CD4-positive, alpha-beta T cell treated with Interferon gamma for 1 hour (primary cell): ENCODE data around the gene DSTYK.
A peak's percentile ranks its signal among the peaks of the same experiment; 100 is the strongest.
"Not testable (repeated sequence)": the region's sequence is repeated elsewhere in the genome, so short reads cannot be mapped to it uniquely, and the experiment has no call there.

Experiments
- DNase-seq: peaks from one replicate; pipeline ENCODE4 v3.0.0-alpha.2; 2020

Gene DSTYK

DNA sequence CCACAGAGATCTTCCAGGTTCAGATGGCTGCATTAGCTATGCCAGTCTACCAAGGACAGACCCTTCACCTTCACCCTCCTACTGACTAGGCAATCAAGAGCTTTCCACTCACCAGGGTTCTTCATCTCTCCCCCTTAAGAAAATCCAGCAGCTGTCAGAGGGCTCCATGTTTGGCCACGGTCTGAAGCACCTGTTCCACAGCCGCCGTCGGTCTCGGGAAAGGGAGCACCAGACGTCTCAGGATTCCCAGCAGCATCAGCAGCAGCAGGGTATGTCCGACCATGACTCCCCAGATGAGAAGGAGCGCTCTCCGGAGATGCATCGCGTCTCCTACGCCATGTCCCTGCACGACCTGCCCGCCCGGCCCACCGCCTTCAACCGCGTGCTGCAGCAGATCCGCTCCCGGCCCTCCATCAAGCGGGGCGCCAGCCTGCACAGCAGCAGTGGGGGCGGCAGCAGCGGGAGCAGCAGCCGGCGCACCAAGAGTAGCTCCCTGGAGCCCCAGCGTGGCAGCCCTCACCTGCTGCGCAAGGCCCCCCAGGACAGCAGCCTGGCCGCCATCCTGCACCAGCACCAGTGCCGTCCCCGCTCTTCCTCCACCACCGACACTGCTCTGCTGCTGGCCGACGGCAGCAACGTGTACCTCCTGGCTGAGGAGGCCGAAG is 30.0 kb upstream of the DSTYK start:
- no peak for DNase-seq

GRCh38 chr1:205240569-205240968 is 29.1 kb upstream of the DSTYK start:
- DNase-seq = no peak

DNA sequence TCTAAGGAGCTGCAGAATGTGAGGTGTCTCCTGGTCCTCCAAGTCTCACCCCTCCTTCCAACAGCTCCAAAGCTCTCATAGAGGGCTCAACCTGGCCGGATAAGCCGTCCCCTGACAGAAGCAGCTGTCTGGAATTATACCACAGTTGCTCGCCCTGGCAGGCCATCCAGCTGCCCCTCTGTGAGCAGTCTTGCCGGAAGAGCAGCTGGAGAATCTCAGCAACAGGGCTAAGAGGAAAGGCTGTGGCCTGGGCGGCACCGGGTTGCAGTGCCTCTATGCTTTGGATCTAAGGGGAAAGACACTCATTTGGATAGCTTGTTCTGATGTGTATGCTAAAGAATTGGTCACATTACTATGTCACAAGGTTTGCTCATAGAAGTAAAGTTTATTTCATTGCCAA is 28.6 kb upstream of the DSTYK start:
- no peak for DNase-seq

DNA sequence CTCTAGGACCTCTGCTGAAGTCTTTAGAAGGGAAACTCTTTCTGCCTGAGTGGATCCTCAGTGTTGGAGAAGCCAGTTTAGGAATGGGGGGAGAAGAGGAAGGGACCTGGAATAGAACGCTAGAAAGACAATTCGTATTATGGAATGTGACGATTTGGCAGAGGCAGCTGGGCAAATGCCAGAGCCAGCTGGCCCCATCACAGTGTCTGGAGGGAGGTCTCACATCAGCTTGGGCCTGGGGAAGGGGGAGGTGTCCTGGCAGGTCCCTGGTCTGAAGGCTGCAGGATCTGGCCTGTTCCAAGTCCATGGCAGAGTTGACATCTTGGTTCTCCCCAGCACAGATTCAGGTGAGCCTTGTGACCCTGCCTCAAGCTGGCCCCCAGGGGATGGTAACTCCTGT is 27.6 kb upstream of the DSTYK start:
- DNase-seq = no peak

- DNase-seq = no peak
These were observed 26.3 kb upstream of the DSTYK start for GRCh38 chr1:205237526-205238484.

- DNase-seq = no peak
These were observed 25.5 kb upstream of the DSTYK start for GRCh38 chr1:205236951-205237475.

GRCh38 chr1:205236526-205236925 is 25.0 kb upstream of the DSTYK start:
- no peak for DNase-seq

DNA sequence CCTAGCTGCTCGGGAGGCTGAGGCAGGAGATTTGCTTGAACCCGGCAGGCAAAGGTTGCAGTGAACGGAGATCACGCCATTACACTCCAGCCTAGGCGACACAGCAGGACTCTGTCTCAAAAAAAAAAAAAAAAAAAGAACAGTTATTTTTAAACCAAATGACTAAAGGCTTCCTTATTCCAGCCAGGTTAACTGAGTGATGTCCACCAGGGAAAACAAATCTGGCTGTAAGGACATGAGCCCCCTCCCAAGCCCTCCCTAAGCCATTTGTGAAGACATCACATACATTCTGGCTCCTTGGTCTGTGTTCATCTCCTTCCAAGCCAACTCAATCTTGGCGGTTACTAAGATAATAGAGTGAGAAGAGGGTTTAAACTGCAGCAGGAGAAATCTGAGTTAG is 24.4 kb upstream of the DSTYK start:
- DNase-seq = no peak

GRCh38 chr1:205233986-205234385 is 22.5 kb upstream of the DSTYK start:
- not testable (repeated sequence) for DNase-seq

DNA sequence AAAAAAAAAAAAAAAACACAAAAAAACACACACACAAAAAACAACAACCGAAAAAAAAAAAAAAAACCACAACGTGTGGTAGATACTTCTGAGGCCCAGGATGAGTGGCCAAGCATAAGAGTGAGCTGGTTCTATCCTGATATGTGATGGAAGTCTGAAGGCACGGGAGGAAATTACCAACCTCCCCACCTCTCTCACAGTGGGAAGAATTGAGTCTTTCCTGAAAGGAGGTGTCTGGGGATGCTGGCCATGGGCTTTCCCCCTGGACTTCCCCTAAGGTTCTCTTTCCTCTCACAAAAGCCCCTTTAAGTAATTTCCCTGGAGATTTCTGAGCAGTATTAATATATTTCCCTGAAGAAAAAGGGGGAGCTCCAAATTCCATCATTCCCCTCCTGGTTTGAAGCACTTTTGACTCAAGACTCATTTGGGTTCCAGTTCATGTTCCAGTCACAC is 21.5 kb upstream of the DSTYK start:
- no peak for DNase-seq

- no peak for DNase-seq
These were observed 20.8 kb upstream of the DSTYK start for GRCh38 chr1:205232127-205232820.

- DNase-seq = no peak
These were observed 19.5 kb upstream of the DSTYK start for GRCh38 chr1:205230982-205231381.

DNA sequence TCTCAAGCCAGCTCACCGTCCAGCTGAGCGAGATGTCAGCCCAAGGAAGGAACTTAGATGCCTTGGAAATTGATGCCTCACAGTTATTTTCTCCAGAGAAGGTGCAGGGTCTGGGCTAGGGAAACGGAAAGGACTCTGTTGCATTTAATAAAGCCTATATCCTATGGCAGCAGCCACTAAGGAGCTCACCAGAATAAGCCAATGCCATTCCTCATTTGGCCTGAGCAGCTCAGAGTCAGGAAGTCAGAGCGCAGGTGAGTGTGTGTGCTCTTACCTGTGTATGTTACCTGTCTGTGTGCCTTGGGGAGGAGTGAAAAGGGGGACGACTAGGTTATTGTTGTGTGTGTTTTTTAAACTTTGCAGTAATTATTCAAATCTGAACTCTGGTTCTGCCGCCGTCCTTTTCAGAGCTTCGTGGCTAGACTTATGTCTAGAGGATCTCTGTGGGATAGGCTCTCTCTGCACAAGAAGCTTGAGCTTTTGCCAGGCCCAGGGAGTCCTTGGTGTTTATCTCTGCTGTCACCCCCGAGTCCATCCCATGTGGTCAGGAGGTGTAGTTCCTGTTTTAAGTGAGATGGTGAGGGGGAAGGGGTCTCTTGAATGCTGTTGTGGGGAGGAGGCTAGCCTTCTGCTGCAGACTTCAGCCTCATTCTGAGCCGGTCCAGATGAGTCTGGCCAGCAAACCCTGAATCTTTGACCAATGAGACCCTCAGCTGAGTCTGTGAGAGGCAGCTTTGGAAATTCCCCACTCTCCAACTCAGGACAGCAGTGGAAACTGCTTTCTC is 18.6 kb upstream of the DSTYK start:
- no peak for DNase-seq

DNA sequence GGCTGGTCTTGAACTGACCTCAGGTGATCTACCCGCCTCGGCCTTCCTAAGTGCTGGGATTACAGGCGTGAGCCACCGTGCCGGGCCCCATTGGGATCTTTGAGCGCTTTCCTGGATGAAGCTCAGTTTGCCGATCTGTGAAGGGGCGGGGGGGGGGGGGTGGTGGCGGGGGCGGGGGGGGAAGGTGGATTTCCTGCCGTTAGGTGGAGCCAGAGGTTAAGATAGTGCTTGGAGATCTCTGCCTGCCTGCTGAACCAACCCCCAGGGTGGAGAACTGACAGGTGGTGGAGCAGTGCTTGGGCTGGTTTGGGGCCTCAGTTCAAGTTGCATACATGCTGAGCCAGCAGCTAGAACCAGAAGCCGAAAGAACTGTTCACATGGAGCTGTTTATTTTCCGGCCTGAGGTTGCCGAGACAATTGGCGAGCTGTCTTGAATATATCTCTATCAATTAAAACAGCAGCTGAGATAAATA is 17.9 kb upstream of the DSTYK start:
- DNase-seq = peak; percentile 72

- no peak for DNase-seq
These were observed 16.6 kb upstream of the DSTYK start for GRCh38 chr1:205228093-205228521.

GRCh38 chr1:205227584-205228013 is 16.1 kb upstream of the DSTYK start, which contains the start of gene TMCC2:
TSS of gene TMCC2 (plus strand) at chr1:205227946. CDS start at chr1:205228565, 619 bp downstream.
- DNase-seq = peak; percentile 78

- no peak for DNase-seq
These were observed 15.5 kb upstream of the DSTYK start for GRCh38 chr1:205226868-205227583.

DNA sequence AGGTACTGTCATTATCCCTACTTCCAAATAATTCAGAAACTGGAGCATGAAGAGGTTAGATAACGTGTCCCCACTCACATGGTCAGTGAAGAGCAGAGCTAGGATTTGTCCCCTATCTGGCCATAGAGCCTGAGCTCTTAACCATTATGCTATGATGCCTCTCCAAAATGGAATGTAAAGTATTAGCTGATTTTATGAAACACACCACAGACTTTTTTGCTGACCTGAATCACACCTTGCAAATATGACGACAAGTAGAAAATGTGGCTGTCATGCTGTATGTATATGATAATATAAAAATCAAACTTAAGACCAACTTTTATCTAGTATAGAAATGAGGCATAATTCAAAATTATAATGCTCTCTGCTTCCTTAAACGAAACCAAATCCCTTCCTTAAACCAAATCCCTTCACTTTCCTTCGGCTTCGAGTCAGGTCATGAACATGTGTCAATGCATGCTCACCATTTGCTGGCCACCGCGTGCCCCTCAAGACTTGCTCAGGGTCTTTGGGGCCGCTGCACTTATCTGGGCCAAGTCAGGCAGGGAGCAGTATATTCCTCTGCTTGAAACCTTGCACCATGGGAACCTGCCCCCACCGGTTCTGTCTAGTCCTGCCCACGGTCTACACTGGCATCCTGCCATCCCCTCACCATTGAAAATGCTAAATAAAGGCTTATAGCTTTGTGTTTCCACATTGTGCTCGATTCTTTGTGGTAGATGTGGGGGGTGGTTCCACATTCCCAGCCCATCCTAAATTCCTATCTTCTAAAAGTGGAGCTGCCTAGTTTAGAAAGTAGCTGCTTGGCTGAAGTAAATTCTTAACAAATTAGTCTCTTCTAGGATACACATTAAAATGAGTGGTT is 14.6 kb upstream of the DSTYK start:
- no peak for DNase-seq

DNA sequence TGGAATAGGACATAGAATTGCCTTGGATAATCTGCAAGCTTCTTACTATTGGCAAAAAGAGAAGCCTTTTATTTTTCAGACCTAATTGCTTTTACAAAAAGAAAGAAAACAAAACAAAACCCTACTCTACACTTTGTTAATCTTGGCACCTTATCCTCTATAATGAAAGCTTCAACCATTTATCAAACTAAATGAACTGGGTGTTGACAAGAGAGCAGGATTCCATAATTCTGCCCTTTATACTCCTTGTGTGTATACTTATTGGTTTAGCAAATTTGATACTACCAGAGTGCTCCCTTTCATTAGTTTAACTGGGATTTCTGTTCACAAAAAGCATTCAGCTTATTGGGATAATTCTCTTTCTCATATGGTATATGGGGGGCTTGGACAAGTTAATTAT is 13.2 kb upstream of the DSTYK start:
- no peak for DNase-seq

DNA sequence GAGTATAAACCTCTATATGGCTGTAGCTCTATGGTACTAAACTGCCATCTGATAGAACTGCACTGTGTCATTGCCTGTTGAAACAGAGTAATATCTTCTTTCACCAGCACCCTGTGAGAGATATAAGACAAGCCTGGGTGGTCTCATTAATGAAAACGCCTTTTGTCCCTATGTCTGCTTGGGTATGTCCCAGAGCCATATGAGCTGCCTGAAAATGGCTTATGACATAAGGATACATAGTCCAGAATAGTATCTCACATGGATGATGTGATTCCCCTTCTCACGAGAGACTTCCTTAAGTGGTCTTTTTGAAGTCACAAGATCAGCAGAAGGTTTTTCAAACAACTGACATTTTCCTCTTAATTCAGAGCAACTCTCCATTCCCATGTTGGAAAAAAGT is 8.9 kb upstream of the DSTYK start:
- DNase-seq = no peak
